Myometrial cell (primary cell): ENCODE data around the gene SLA2. TPM values are rescaled to one million over a fixed set of nuclear protein-coding genes. Genes with fewer than 3 reads are reported as not detected.

Source experiments
- total RNA-seq: library from RNA; depleted of rRNA; stranded (reverse); fragments of >200 nt; gene quantifications from 2 replicates; pipeline ENCODE4 v1.2.3, GENCODE V29; 2015

The SLA2 gene, protein sequence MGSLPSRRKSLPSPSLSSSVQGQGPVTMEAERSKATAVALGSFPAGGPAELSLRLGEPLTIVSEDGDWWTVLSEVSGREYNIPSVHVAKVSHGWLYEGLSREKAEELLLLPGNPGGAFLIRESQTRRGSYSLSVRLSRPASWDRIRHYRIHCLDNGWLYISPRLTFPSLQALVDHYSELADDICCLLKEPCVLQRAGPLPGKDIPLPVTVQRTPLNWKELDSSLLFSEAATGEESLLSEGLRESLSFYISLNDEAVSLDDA
- total RNA-seq, result not detected in 2 replicates

DNA sequence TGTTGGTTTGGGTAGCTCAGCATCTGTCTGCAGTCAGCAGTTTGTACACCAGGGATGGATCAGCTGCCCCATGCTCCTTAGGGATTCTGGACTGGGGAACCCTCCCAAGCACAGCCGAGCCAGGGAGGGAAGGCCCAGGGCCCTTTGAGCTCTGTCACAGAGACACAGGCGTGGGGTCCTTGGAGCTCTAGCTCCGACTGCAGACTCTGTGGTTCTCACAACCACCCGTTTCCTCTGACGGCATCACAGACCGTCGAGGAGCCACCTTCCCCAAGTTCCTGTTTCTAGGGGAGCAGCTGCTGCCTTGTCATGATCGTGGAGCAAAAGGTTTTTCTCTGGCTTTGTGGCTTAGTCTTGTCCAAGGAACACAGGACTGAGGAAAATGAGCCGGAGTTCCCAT is at the start of gene SLA2:
Gene SLA2, minus strand, starts transcription at position 199 of the 400 bp plus-strand sequence. CDS start 4,861 bp downstream, outside the sequence.

DNA sequence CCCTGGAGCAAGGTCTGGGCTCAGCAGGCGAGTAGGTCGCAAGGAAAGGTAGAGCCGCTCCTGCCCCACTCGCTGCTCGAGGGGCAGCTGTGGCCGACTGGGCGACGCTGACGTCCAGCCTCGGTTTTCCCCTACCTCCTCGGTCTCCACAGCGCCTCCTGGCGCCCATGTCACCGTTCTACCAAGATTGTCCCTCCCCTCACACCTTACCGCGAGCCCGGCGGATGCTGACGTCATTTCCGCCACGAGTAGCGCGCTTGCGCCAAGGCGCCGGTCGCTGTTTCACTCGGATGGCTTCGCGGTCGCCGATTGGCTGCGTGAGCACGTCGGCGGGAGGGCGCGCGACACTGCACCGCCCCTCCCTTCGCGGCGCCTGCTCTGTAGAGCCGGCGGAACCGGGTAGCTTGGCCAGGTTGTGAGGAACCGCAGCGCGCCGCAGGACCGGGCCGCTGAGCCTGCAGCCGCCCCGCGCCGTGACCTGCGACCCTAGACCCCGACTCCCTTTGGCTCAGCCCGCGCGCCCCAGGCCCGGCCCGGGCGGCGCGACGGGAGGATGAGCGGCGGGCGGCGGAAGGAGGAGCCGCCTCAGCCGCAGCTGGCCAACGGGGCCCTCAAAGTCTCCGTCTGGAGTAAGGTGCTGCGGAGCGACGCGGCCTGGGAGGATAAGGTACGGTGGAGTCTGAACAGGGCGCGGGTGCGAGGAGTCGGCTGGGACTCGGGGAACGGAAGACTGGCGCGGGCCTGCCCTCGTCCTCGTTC is 40.4 kb downstream of the SLA2 start, which contains the start of gene RAB5IF:
Gene RAB5IF, plus strand, starts transcription at position 381 of the 759 bp plus-strand sequence. Its CDS starts 173 bp downstream, at position 554.

DNA sequence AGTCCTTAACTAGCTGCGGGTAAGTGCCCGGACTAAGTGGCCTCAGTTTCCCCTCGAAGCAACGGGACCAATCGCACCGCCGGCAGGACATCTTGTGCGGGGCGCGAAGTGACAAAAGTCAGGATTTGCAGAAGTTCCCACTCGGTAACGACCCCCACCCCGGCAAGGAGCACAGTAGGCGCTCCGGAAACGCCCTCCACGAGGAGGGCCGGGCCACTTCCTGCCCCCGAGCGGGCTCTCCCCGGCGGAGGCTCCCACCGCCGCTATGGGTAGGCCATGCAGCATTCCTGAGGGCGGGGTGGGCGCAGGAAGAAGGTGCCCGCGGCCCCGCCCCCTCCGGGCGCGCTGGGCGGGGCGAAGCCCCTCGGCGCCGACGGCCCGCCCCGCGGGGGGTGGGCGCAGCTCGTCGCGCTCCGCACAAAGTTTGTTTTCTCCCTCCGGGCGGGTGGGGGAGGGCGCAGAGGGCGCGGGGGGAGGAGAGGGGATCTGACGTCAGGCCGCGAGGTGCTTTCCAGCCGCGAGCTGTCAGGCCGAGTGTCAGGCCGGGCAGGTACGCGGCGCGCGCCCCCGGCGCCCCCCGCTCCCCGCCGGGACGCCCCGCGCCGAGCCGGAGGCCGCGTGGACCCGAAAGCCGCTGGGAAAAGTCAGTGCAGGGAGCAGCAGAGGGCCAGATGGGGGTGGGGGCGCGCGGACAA is 72.7 kb downstream of the SLA2 start, which contains the start of gene TGIF2:
Gene TGIF2, plus strand, starts transcription at position 495 of the 695 bp plus-strand sequence. CDS start 5,178 bp downstream, outside the sequence.

Other genes starting within 250 kb of the SLA2 start
- 149 and 162 TPM in 2 replicates for gene MYL9, start 104.7 kb downstream of the SLA2 start, total RNA-seq
- 4.1 and 14.1 TPM in 2 replicates for gene TGIF2, start 72.6 kb downstream of the SLA2 start, total RNA-seq
- 119 and 131 TPM in 2 replicates for gene RAB5IF, start 40.4 kb downstream of the SLA2 start, total RNA-seq
- gene NDRG3, start 99.9 kb upstream of the SLA2 start, total RNA-seq, result 18.7 and 28.2 TPM in 2 replicates
- gene DSN1, start 127.6 kb upstream of the SLA2 start, total RNA-seq, result 20.5 and 23.0 TPM in 2 replicates
- not detected in 2 replicates for gene TLDC2, start 229.9 kb upstream of the SLA2 start, total RNA-seq